NCI-H2081 treated with DMSO at 0.1 percent for 48 hours (cell line): Measurements from ENCODE around the gene LTBP1.
"Not testable (repeated sequence)": the region's sequence is repeated elsewhere in the genome, so short reads cannot be mapped to it uniquely, and the experiment has no call there.

ENCODE experiments used
- DNase-seq: peaks from one replicate; lab custom pipeline; 2025; lab: John Stamatoyannopoulos, UW

Gene LTBP1

GRCh38 chr2:33388996-33389395 is 442.2 kb downstream of the LTBP1 start:
- DNase-seq, result no peak

GRCh38 chr2:33389695-33390094 is 442.9 kb downstream of the LTBP1 start:
- DNase-seq, result not testable (repeated sequence)

GRCh38 chr2:33391529-33392255 is 444.9 kb downstream of the LTBP1 start:
- no peak for DNase-seq

DNA sequence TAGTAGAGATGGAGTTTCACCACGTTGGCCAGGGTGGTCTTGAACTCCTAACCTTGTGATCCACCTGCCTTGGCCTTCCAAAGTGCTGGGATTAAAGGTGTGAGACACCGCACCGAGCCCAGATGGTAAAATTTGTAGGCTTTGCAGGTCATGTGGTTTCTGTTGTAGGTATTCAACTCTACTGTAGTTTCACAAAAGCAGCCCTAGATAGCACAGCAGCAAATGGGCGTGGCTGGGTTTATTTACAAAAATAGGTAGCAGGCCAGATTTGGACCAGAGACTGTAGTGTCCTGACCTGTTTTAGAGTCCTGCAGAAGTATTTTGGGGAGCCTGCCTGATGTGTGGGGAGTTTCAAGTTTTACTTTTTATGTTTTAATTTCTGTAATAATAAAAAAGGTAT is 445.6 kb downstream of the LTBP1 start:
- no peak for DNase-seq

DNA sequence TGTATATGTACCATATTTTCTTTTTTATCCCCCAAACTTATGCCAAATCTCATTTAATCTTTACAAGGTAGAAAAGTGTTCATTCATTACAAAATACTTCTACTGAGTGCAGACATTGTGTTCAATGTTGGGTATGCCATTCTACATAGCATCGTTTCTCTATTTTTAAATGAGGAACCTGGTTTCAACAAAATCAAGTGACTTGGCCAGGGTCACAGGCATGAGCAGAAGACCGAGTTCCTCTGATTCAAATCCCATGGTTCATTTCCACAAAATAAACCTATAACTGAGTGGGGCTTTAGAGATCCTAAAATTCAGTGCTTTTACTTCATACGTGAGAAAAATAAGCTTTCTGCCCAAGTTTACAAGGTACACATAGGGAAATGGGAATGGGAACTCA is 448.3 kb downstream of the LTBP1 start:
- DNase-seq, result no peak

DNA sequence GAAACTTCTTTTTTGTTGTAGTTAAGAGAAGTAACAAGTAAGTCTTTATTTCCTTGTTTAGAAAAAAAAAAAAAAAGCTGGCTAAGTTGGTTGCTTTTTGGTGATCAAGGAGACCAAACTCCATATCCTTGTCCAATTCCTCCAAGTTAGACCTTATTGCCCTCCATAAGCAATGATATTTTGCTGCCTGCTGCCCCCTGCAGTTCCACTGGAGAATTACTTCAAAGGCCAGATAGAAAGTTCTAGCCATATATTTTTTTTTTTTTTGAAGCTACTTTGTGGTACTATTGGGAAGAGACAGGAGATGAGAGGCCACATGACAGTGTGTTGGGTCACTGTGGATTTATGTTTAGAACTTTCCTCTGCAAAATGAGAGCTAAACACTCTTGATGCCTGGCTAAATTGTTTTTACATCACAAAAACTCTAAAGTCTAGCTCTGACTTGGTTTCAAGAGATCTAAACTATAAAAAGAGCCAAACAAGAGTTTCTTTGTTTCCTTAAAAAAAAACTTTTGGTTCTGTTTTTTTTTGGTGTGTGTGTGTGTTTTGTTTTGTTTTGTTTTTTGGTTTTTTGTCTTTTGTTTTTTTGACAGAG is 449.0 kb downstream of the LTBP1 start:
- DNase-seq, result no peak

DNA sequence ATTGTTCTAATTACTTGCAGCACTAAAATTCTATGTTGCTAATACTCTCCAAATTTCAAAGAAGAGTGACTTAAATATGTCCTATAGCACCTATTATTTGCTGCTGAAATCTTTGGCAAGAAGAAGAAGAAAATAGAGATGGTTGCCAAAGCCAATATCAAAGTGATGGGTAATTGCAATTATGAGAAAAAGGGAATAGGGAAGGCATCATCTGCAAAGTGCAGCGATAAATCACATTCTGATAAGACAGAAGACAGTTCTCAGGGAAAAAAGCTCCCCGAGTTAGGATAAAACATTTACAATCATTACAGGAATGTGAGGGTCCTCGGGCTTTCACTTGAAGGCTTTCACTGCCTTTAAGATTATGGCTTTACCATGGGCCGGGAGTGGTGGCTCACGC is 457.6 kb downstream of the LTBP1 start:
- no peak for DNase-seq

DNA sequence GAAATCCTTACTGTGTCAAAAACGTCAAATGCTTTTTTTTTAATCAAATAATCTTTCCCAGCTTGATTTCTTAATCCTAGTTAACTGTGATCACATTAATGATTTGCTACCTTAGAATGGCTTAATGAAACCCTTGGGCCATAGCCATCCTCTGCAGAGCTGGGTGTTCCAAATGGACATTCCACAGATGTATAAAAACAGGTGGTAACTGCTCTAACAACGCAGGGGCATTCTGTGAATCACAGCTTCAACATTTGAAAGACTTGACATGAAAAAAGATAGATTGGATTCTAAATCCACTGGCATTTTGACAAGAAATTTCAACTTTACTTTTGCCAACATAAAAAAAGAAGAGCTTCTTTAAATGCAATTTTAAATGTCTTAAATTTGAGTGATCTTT is 459.9 kb downstream of the LTBP1 start:
- DNase-seq, result no peak

GRCh38 chr2:33408109-33408508 is 461.4 kb downstream of the LTBP1 start:
- no peak for DNase-seq

DNA sequence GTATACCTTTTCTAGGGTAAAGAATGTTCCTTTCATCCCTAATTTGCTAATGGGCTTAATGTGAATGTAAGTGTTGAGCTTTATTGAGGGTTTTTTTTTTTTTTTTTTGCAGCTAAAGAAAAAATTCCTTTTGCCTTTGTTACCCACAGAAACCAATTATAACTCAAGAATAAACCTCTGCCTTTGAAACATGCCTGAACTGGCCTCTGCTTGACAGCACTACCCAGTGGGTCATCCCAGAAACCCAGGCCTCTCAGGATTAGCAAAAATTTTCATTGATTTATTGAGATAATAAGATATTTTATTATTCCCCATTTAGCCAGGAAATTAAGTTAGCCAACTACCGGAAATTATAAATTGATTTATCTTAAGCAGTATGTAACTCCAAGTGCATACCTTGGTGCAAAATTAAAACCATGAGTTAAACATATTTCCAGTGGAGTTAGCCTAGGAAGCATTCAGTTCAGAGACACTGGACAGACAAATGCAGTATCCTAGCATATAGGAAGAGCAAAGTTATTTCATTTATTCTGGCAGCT is 462.7 kb downstream of the LTBP1 start:
- no peak for DNase-seq

DNA sequence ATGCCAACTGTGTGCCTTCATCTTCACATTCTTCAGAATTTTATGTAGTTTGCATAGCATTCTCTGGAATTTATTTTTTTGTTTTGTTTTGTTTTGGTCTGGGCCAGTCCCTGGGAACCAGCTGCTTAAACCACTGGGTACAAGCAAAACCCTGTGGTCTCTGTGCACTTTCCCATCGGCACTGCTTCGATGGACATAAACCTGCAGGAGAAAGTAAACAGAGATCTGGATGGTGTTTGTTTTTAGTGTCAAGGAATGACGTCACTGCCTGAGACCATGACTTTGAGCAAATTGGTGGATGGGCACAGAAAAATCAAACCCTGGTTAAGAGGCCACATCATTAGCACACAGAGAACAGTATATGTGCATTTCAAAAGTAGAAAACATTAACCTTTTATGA is 465.0 kb downstream of the LTBP1 start:
- DNase-seq, result no peak

GRCh38 chr2:33412920-33413319 is 466.2 kb downstream of the LTBP1 start:
- no peak for DNase-seq

DNA sequence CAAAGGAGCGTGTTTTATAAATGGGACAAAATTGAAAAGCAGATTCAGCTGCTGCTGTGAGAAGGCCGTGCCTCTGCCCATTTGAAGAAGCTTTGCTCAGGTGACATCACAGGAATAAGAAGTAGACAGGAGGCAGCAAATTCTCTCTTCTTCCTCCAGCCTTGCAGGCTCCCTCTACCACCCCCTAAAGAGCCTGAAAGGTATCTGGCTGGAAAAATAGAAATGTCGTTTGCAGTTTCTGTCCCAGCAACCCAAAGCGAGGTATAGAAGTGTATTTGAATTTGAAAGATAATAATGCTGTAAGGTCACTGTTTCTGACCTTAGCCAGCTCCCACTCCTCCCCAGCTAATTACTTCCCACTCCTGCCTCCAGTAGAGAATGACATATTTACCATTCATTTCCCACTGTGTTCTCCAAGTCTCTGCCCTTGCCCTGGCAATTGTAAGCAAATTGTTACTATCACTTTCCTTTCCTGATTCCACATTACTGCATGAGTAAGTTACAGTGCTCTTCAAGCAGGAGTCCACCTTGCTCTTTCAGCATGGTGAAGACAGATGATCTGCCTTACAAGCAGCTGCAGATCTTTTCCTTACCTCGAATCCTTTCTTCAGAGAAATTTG is 472.9 kb downstream of the LTBP1 start:
- DNase-seq, result no peak

- no peak for DNase-seq
Measured at GRCh38 chr2:33420726-33421125, 474.0 kb downstream of the LTBP1 start.

DNA sequence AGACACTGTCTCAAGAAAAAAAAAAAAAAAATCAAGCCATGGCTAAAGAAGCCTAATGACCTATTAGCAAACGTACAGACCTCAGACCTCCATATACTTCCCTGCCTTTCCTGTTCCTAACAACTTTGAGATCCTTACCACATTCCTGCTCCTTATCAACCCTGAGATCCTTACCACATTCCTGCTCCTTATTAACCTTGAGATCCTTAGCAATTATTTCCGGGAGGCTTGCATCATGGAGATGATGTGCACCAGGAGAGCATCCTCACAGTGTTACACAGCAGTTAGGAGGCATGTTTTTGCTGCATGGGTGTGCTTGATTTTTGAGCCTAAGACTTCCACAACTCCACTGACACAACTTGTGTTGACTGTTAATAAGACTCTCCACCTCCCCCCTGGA is 475.1 kb downstream of the LTBP1 start:
- no peak for DNase-seq

DNA sequence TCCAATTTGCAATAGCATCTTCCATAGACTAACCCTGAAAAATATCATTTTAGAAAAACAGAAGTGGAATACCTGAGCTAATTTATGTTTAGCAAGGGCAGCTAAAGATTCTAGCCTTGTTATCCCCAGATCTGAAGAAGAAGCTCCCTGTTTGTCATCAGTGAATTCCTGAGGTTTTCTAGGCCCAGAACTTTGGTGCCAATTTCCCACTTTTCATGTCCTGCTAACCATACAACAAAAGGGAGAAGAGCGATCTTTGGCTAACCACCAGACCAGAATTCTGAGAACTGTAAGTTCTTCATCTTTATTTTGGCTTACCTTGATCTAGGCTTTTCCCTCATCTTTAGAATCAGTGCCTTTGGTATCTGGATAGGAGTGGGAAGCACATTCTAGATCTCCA is 478.4 kb downstream of the LTBP1 start:
- no peak for DNase-seq

- DNase-seq, result no peak
Measured at GRCh38 chr2:33425586-33426031, 478.9 kb downstream of the LTBP1 start.

DNA sequence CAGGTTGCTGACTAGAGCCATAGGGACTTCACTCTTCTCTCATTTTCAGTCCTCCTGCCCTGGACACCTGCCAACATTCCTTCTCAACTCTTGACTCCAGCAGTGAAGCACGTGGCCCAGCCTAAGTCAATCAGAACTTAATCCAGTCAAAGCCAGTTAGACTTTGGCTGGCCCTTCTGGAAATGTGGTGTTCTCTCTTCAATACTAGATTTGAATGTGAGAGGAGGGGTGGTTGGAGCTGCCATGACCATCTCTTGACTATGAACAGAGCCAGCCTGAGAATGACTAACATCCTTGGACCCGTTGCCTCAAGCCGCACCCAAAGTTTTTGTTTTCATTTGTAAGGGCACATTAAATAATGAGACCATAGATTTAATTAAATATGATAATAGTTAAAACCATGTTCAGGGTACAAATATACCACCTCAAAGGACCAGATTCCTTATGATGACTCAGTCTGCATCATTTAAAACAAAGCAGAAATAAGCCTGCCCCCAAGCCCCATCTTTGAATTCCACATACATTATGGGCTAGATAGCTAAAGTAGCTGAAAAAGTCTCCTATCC is 480.0 kb downstream of the LTBP1 start:
- no peak for DNase-seq

GRCh38 chr2:33430077-33430476 is 483.3 kb downstream of the LTBP1 start:
- no peak for DNase-seq

- DNase-seq, result no peak
Measured at GRCh38 chr2:33430856-33431255, 484.1 kb downstream of the LTBP1 start.

- DNase-seq, result no peak
Measured at GRCh38 chr2:33432871-33433270, 486.1 kb downstream of the LTBP1 start.

GRCh38 chr2:33433279-33434235 is 486.8 kb downstream of the LTBP1 start:
- no peak for DNase-seq
